Sigmoid colon (tissue), 7 donors: ENCODE data around the gene SPART. TPM values are rescaled to one million over a fixed set of nuclear protein-coding genes. Genes with fewer than 3 reads are reported as not detected.
"Not testable (repeated sequence)": the region's sequence is repeated elsewhere in the genome, so short reads cannot be mapped to it uniquely, and the experiment has no call there.

ENCODE experiments used
- DNase-seq: peaks from one replicate; pipeline ENCODE4 v3.0.0-alpha.2; 2019
- H3K27ac ChIP-seq, 4 donors: fragments of 200-600 bp; sonication (generic); one replicate each; pipeline ENCODE4 v1.5.1; 2016 to 2019; ENCODE audit warnings: mild to moderate bottlenecking in 1 of 4
- H3K27me3 ChIP-seq, 3 donors: fragments of 200-600 bp; sonication (generic); one replicate each; pipeline ENCODE4 v1.5.1; 2019; ENCODE audit warnings: mild to moderate bottlenecking in 1 of 3
- H3K36me3 ChIP-seq, 4 donors: fragments of 200-600 bp; sonication (generic); one replicate each; pipeline ENCODE4 v1.5.1; 2016 to 2019
- H3K4me1 ChIP-seq, 4 donors: fragments of 200-600 bp; sonication (generic); one replicate each; pipeline ENCODE4 v1.5.1; 2017 to 2019
- H3K4me3 ChIP-seq, 4 donors: fragments of 200-600 bp; sonication (generic); one replicate each; pipeline ENCODE4 v1.5.1; 2017 to 2019; ENCODE audit warnings: mild to moderate bottlenecking in 2 of 4, moderate library complexity in 1 of 4
- H3K9me3 ChIP-seq, 4 donors: fragments of 200-600 bp in 3 of 4; sonication (generic) in 3 of 4; one replicate each; pipeline versions ENCODE4 v1.5.1 to v1.6.1; 2013 to 2019
- EP300 ChIP-seq, 4 donors: sonication (generic); formaldehyde crosslinking; IDR thresholded peaks; one replicate each; pipeline ENCODE4 v1.6.1; 2017; ENCODE audit warnings: antibody characterized with exemption in 4 of 4
- POLR2A ChIP-seq, 2 donors: fragments of 450-650 bp; IDR thresholded peaks; one replicate each; pipeline ENCODE4 v1.6.1; 2016; ENCODE audit warnings: antibody characterized with exemption in 2 of 2, mild to moderate bottlenecking in 2 of 2, moderate library complexity in 2 of 2
- POLR2AphosphoS5 ChIP-seq, 4 donors: sonication (generic); formaldehyde crosslinking; IDR thresholded peaks; one replicate each; pipeline ENCODE4 v1.6.1; 2017; ENCODE audit warnings: antibody characterized with exemption in 4 of 4
- WGBS, 2 donors: extraction: QIAGEN DNeasy Blood & Tissue Kit; methylation state at CpG; one replicate each; pipeline ENCODE4 v1.1.7; 2013; 5-methylcytosine and 5-hydroxymethylcytosine counted together
- intact Hi-C: fragments of 100-400 bp; cut with DNase I; formaldehyde crosslinking; loops from one replicate; pipeline ENCODE4 v1.15.1; 2023
- polyA plus RNA-seq, 3 donors: library from polyadenylated mRNA; stranded (reverse); fragments of 200-250 nt; gene quantifications; one replicate each; pipeline ENCODE4 v1.2.3, GENCODE V29; 2013
- total RNA-seq, 4 donors: library from RNA; depleted of rRNA; stranded (reverse); fragments of >200 nt; gene quantifications; one replicate each; pipeline ENCODE4 v1.1.0, GENCODE V29; 2016
- TF ChIP-seq, protein P1 (sequence below), 4 experiments: fragments of 450-650 bp in 3 of 4; fragments of 200-600 bp in 1 of 4; IDR thresholded peaks; one replicate each; pipeline ENCODE4 v1.5.1; 2016 to 2019; ENCODE audit warnings: antibody characterized with exemption in 4 of 4, mild to moderate bottlenecking in 3 of 4, moderate library complexity in 2 of 4
- donor health status: healthy with polysubstance abuse.
- donor health status: Bipolar disorder and iron deficiency.
- donor health status: healthy.

SPART gene
- total and polyA plus RNA-seq, 7 donors, result 4.6 to 99.9 (median 83.2) TPM

DNA sequence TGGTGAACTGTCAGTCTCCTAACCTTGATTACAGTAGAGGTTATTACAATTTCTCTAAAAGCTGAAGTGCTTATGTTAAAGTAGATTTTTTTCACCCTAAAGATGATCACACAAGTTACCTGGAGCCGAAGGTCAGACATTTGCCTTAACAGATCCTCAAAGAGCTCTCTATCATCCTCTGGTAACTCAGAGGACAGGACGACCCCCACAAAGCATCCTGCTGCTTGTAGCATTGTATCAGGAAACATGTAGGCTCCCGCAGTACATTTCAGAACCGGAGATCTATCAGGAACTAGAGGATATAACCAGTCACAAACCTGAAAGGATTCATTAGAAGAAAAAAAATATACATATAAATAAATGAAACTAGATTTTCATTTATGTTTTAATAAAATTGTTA, 14.9 kb downstream of the SPART start:
- H3K4me3 ChIP-seq, result no peak overlapping the region
- no peaks in the 10 kb centered on the region for H3K9me3 ChIP-seq
- no peaks in the 10 kb centered on the region for H3K27me3 ChIP-seq
- H3K27ac ChIP-seq, result no peak overlapping the region
- H3K36me3 ChIP-seq, result peaks cover 0 to 59% (median 16%) of the 10 kb centered on the region in 4 donors
- intact Hi-C loops, result no loop called here
- TF ChIP-seq, protein P1, sequence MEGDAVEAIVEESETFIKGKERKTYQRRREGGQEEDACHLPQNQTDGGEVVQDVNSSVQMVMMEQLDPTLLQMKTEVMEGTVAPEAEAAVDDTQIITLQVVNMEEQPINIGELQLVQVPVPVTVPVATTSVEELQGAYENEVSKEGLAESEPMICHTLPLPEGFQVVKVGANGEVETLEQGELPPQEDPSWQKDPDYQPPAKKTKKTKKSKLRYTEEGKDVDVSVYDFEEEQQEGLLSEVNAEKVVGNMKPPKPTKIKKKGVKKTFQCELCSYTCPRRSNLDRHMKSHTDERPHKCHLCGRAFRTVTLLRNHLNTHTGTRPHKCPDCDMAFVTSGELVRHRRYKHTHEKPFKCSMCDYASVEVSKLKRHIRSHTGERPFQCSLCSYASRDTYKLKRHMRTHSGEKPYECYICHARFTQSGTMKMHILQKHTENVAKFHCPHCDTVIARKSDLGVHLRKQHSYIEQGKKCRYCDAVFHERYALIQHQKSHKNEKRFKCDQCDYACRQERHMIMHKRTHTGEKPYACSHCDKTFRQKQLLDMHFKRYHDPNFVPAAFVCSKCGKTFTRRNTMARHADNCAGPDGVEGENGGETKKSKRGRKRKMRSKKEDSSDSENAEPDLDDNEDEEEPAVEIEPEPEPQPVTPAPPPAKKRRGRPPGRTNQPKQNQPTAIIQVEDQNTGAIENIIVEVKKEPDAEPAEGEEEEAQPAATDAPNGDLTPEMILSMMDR (IDR thresholded peaks at IDR 0.05), result no peak
- TF ChIP-seq POLR2A (IDR thresholded peaks at IDR 0.05) (no peak), POLR2AphosphoS5 (IDR thresholded peaks at IDR 0.05) (no peak), EP300 (IDR thresholded peaks at IDR 0.05) (no peak)
- WGBS, 2 donors, result 87 to 88% methylated on average over 4 of the region's 4 CpGs
- peaks cover 0 to 60% (median 28%) of the 10 kb centered on the region in 4 donors for H3K4me1 ChIP-seq
- DNase-seq, result no peak

DNA sequence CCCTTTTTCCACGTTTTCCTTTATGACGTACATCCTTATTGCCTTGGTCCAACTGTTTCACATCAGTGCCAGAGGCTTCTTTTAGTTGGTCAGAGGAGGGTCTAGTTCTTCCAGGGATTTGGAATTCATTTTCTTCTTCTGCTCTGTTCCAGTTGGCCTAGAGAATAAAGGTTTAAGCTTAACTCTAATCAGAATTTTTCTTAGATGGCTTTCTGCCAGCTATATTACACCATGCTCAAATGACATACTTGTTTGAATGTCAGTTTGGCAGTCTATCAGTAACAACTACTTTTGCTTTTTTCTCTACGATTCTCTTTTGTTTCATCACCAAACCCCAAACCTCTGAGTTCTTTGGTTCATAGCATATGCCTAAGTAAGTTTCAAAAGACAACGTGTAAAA, 16.8 kb downstream of the SPART start:
- Histone ChIP-seq H3K27ac (no peak overlapping the region), H3K36me3 (peaks cover 3 to 71% (median 27%) of the 10 kb centered on the region in 4 donors), H3K9me3 (no peaks in the 10 kb centered on the region), H3K4me1 (peaks cover 0 to 42% (median 21%) of the 10 kb centered on the region in 4 donors), H3K4me3 (no peak overlapping the region), H3K27me3 (no peaks in the 10 kb centered on the region)
- no peak for DNase-seq
- intact Hi-C loops, result no loop called here
- 52 to 76% methylated on average over 4 of the region's 4 CpGs for WGBS, 2 donors
- TF ChIP-seq POLR2A (IDR thresholded peaks at IDR 0.05), result no peak
- TF ChIP-seq, protein P1 (IDR thresholded peaks at IDR 0.05), result no peak
- no peak for TF ChIP-seq POLR2AphosphoS5 (IDR thresholded peaks at IDR 0.05)
- no peak for TF ChIP-seq EP300 (IDR thresholded peaks at IDR 0.05)

DNA sequence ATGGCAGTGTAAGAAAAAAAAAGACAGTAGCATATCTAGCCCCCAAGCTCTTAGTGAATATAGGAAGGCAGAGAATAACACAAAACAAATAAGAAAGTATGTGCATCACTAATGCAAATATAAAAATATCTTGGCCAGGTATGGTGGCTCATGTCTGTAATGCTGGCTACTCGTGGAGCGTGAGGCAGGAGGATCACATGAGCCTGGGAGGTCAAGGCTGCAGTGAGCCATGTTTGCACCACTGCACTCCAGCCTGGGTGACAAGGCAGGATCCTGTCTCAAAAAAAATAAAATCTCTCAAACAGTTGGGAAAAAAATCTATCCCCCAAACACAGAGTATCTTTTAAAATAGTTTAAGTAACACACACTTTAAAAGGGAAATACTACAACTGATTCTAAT, 17.4 kb downstream of the SPART start:
- H3K9me3 ChIP-seq, result no peaks in the 10 kb centered on the region
- intact Hi-C loops, result no loop called here
- no peaks in the 10 kb centered on the region for H3K27me3 ChIP-seq
- TF ChIP-seq, protein P1 (IDR thresholded peaks at IDR 0.05), result no peak
- TF ChIP-seq EP300 (IDR thresholded peaks at IDR 0.05), result no peak
- TF ChIP-seq POLR2A (IDR thresholded peaks at IDR 0.05), result no peak
- TF ChIP-seq POLR2AphosphoS5 (IDR thresholded peaks at IDR 0.05), result no peak
- no peak overlapping the region for H3K4me3 ChIP-seq
- WGBS, 2 donors, result 79 to 80% methylated on average over 2 of the region's 2 CpGs
- H3K36me3 ChIP-seq, result peaks cover 9 to 76% (median 31%) of the 10 kb centered on the region in 4 donors
- peaks cover 0 to 36% (median 19%) of the 10 kb centered on the region in 4 donors for H3K4me1 ChIP-seq
- no peak for DNase-seq
- H3K27ac ChIP-seq, result no peak overlapping the region

DNA sequence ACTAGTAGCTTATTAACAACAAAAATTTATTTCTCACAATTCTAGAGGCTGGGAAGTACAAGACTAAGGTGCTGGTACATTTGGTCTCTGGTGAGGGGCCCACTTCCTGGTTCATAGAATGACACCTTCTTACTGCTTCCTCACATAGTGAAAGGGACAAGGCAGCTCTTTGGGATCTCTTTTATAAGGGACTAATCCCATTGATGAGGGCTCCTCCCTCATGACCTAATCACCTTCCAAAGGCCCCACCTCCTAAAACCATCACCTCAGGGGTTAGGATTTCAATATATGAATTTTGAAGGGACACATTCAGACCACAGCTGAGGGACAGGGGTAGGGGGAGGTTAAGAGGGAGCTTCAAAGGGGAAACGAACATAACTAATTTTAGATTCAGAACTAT, 20.3 kb downstream of the SPART start:
- no peak for DNase-seq
- 58 to 80% methylated on average over 1 of the region's 1 CpG for WGBS, 2 donors
- Histone ChIP-seq H3K4me1 (peaks cover 0 to 10% (median 4%) of the 10 kb centered on the region in 4 donors), H3K36me3 (peaks cover 16 to 91% (median 41%) of the 10 kb centered on the region in 4 donors), H3K27me3 (no peaks in the 10 kb centered on the region), H3K27ac (no peak overlapping the region), H3K4me3 (no peak overlapping the region), H3K9me3 (no peaks in the 10 kb centered on the region)
- intact Hi-C loops, result no loop called here
- TF ChIP-seq EP300 (IDR thresholded peaks at IDR 0.05) (no peak), POLR2AphosphoS5 (IDR thresholded peaks at IDR 0.05) (no peak), POLR2A (IDR thresholded peaks at IDR 0.05) (no peak)
- TF ChIP-seq, protein P1 (IDR thresholded peaks at IDR 0.05), result no peak

DNA sequence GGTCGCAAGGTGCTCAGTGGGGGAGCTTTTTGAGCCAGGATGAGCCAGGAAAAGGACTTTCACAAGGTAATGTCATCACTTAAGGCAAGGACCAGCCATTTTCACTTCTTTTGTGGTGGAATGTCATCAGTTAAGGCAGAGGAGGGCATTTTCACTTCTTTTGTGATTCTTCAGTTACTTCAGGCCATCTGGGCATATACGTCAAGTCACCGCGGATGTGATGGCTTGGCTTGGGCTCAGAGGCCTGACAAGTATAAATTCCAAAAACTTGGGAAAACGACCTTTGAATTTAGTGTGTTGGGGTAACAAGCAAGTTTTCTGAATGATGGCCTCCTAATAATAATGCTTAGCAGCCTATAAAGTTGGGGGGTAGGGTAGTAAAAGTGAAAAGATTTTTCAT, 21.3 kb downstream of the SPART start:
- H3K27me3 ChIP-seq, H3K9me3 ChIP-seq, H3K27ac ChIP-seq, H3K4me1 ChIP-seq, DNase-seq, intact Hi-C loops, H3K4me3 ChIP-seq: not testable (repeated sequence)
- 74 to 83% methylated on average over 5 of the region's 5 CpGs for WGBS, 2 donors
- peaks cover 16 to 83% (median 38%) of the 10 kb centered on the region in 4 donors for H3K36me3 ChIP-seq
